CD4-positive, alpha-beta T cell (primary cell): ENCODE data around the gene CD300A. TPM values are rescaled to one million over a fixed set of nuclear protein-coding genes. Genes with fewer than 3 reads are reported as not detected.

Experiments used
- ATAC-seq: fragments of 200-7000 bp; cut with Tn5 transposase; one replicate; pipeline ENCODE4 v1.10.0; 2022; ENCODE audit warnings: mild to moderate bottlenecking; ENCODE audit not compliant: poor library complexity
- CTCF ChIA-PET: fragments of 350-600 bp; sonication (Branson Sonifier 250); formaldehyde crosslinking; loops from one replicate; lab custom pipeline; 2021; ENCODE audit warnings: antibody characterized with exemption, inconsistent platforms; lab: Charles Lee
- POLR2A ChIA-PET: fragments of 350-600 bp; sonication (Branson Sonifier 250); formaldehyde crosslinking; loops from one replicate; lab custom pipeline; 2021; ENCODE audit warnings: antibody characterized with exemption, inconsistent platforms; lab: Charles Lee
- DNase-seq, 14 experiments: peaks; one replicate each; pipeline ENCODE4 v3.0.0-alpha.2; 2013 to 2020; ENCODE audit warnings: mixed read lengths in 2 of 14
- H3K27ac ChIP-seq, 2 donors: one replicate each; pipeline versions ENCODE4 v1.5.1 to v1.7.0; 2013; ENCODE audit warnings: low read length in 2 of 2, low read depth in 1 of 2, mild to moderate bottlenecking in 1 of 2
- H3K27me3 ChIP-seq, 2 experiments: 1 replicate in 1 of 2; 2 replicates in 1 of 2; pipeline versions ENCODE4 v1.6.1 to v1.7.0; 2013; ENCODE audit warnings: low read length in 2 of 2, control low read depth in 1 of 2, mild to moderate bottlenecking in 1 of 2, moderate library complexity in 1 of 2; ENCODE audit not compliant: insufficient read depth in 2 of 2, control insufficient read depth in 1 of 2
- H3K36me3 ChIP-seq: one replicate; pipeline ENCODE4 v1.6.1; 2013; ENCODE audit warnings: low read length, control low read depth; ENCODE audit not compliant: insufficient read depth
- H3K4me1 ChIP-seq: one replicate; pipeline ENCODE4 v1.6.1; 2013; ENCODE audit warnings: low read length, control low read depth; ENCODE audit not compliant: insufficient read depth
- H3K4me3 ChIP-seq: one replicate; pipeline ENCODE4 v1.5.1; 2013; ENCODE audit warnings: mild to moderate bottlenecking, low read length, moderate library complexity
- H3K9me3 ChIP-seq, 2 experiments: 1 replicate in 1 of 2; 2 replicates in 1 of 2; pipeline versions ENCODE4 v1.6.1 to v1.7.0; 2013; ENCODE audit warnings: low read length in 2 of 2, mild to moderate bottlenecking in 2 of 2, control low read depth in 1 of 2, moderate library complexity in 1 of 2; ENCODE audit not compliant: control insufficient read depth in 1 of 2, insufficient read depth in 1 of 2
- H3K27ac Mint-ChIP-seq: one replicate; pipeline ENCODE4 v1.8.0; 2020; ENCODE audit warnings: mixed read lengths
- H3K27me3 Mint-ChIP-seq: one replicate; pipeline ENCODE4 v1.8.0; 2021; ENCODE audit warnings: mixed read lengths
- H3K36me3 Mint-ChIP-seq: one replicate; pipeline ENCODE4 v1.8.0; 2021; ENCODE audit warnings: low read depth, mixed read lengths
- H3K4me1 Mint-ChIP-seq: one replicate; pipeline ENCODE4 v1.8.0; 2021; ENCODE audit warnings: low read depth, mixed read lengths
- H3K4me3 Mint-ChIP-seq: one replicate; pipeline ENCODE4 v1.8.0; 2020; ENCODE audit warnings: mild to moderate bottlenecking, mixed read lengths
- H3K9me3 Mint-ChIP-seq: one replicate; pipeline ENCODE4 v1.8.0; 2020; ENCODE audit warnings: mixed read lengths
- intact Hi-C, 2 experiments: fragments of 100-400 bp; cut with DNase I in 1 of 2; cut with micrococcal nuclease in 1 of 2; formaldehyde crosslinking; loops; one replicate each; pipeline versions ENCODE4 v1.15.1 to v1.9.0; 2023 to 2025; cut with DNase I, micrococcal nuclease
- total RNA-seq, 174 experiments: library from RNA in 2 of 174; stranded (reverse) in 2 of 174; gene quantifications; one replicate each; pipeline ENCODE4 v1.2.3 and lab custom pipeline; 2021 to 2026
- TF ChIP-seq, protein P1 (sequence below): fragments of 200-600 bp; IDR thresholded peaks from one replicate; pipeline ENCODE4 v1.8.0; 2022; ENCODE audit warnings: antibody characterized with exemption, mild to moderate bottlenecking

Gene CD300A
- total RNA-seq, 2 experiments from 2014 or later, result 1.8 to 2.6 TPM

DNA sequence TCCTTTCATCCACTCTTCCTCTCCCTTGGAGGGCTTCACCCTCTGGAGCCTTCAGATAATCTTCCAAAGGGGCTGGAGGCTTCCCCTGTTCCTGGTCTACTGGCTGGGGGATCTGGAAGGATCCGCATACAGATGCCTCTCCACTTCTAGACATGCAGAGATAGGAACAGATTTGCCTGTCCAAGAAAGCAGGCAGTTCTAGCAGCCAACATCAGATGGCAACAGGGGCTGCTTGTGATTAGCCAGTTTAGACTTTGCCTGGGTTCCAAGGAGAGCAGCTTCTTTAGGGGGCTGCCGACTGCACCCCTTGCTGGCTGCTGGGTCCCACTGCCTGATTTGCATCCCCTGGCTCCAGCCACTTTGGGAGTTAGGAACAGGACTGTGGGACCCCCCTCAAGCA, 6.2 kb upstream of the CD300A start:
- peaks cover 73% of the 10 kb centered on the region for H3K4me1 ChIP-seq
- H3K9me3 ChIP-seq, result no peaks in the 10 kb centered on the region
- TF ChIP-seq, protein P1, sequence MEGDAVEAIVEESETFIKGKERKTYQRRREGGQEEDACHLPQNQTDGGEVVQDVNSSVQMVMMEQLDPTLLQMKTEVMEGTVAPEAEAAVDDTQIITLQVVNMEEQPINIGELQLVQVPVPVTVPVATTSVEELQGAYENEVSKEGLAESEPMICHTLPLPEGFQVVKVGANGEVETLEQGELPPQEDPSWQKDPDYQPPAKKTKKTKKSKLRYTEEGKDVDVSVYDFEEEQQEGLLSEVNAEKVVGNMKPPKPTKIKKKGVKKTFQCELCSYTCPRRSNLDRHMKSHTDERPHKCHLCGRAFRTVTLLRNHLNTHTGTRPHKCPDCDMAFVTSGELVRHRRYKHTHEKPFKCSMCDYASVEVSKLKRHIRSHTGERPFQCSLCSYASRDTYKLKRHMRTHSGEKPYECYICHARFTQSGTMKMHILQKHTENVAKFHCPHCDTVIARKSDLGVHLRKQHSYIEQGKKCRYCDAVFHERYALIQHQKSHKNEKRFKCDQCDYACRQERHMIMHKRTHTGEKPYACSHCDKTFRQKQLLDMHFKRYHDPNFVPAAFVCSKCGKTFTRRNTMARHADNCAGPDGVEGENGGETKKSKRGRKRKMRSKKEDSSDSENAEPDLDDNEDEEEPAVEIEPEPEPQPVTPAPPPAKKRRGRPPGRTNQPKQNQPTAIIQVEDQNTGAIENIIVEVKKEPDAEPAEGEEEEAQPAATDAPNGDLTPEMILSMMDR, result no peak
- no peak for ATAC-seq
- H3K27ac Mint-ChIP-seq, result no peak overlapping the region
- H3K4me3 Mint-ChIP-seq, result no peak overlapping the region
- H3K36me3 ChIP-seq, result no peaks in the 10 kb centered on the region
- peaks cover 22% of the 10 kb centered on the region for H3K4me1 Mint-ChIP-seq
- no peaks in the 10 kb centered on the region for H3K27me3 Mint-ChIP-seq
- no peak overlapping the region for H3K4me3 ChIP-seq
- no peak overlapping the region for H3K27ac ChIP-seq
- no peaks in the 10 kb centered on the region for H3K36me3 Mint-ChIP-seq
- no peaks in the 10 kb centered on the region for H3K9me3 Mint-ChIP-seq
- ChIA-PET POLR2A (no interaction called here), CTCF (no interaction called here)
- no peaks in the 10 kb centered on the region for H3K27me3 ChIP-seq
- DNase-seq, result no peak
- intact Hi-C loops, result no loop called here

DNA sequence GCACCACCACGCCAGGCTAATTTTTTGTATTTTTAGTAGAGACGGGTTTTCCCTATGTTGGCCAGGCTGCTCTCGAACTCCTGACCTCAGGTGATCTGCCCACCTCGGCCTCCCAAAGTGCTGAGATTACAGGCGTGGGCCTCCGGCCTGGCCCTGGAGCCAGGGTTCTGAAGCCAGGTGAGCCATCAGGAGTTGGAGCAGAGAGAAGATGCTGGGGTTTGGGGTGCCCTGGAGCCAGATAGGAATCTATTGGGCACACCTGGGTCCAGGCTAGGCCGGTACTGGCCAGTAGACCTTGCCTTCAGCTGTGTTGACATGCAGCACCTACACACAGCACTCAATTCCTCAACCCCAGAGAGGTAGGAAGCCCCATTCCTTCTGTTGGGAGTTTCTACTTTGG, 5.4 kb upstream of the CD300A start:
- Mint-ChIP-seq H3K9me3 (no peaks in the 10 kb centered on the region), H3K4me1 (peaks cover 22% of the 10 kb centered on the region), H3K27ac (no peak overlapping the region), H3K4me3 (no peak overlapping the region), H3K36me3 (no peaks in the 10 kb centered on the region), H3K27me3 (no peaks in the 10 kb centered on the region)
- ATAC-seq (no peak), DNase-seq (no peak)
- ChIA-PET POLR2A (no interaction called here), CTCF (no interaction called here)
- intact Hi-C loops, result no loop called here
- peaks cover 81% of the 10 kb centered on the region for H3K4me1 ChIP-seq
- TF ChIP-seq, protein P1, result no peak
- no peaks in the 10 kb centered on the region for H3K9me3 ChIP-seq
- no peak overlapping the region for H3K27ac ChIP-seq
- H3K27me3 ChIP-seq, result no peaks in the 10 kb centered on the region
- H3K4me3 ChIP-seq, result no peak overlapping the region
- H3K36me3 ChIP-seq, result no peaks in the 10 kb centered on the region

DNA sequence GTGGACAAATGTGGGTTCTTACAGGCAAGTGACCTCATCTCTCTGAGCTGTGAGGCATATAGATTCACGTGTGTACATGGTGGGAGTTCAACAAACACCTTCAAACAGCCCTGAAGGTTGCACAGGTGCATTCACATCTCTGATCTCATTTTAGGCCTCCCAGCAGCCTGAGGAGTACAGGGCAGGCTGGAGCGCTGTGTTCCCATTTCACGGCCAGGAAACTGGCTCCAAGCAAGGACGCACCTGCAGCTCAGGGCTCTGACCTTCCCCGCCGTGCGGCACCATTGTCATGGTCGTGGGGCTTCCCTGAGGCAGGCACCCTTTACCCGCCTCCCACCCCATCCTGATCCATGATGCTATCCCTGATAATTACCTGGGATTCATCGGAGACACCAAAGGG, 4.8 kb upstream of the CD300A start:
- H3K4me1 Mint-ChIP-seq, result peaks cover 22% of the 10 kb centered on the region
- ATAC-seq (no peak), DNase-seq (no peak)
- no peaks in the 10 kb centered on the region for H3K36me3 Mint-ChIP-seq
- Histone ChIP-seq H3K27ac (no peak overlapping the region), H3K27me3 (no peaks in the 10 kb centered on the region), H3K36me3 (no peaks in the 10 kb centered on the region), H3K4me1 (peaks cover 87% of the 10 kb centered on the region), H3K4me3 (no peak overlapping the region), H3K9me3 (no peaks in the 10 kb centered on the region)
- H3K4me3 Mint-ChIP-seq, result no peak overlapping the region
- CTCF ChIA-PET, result no interaction called here
- H3K27ac Mint-ChIP-seq, result no peak overlapping the region
- TF ChIP-seq, protein P1, result no peak
- intact Hi-C loops, result no loop called here
- no peaks in the 10 kb centered on the region for H3K27me3 Mint-ChIP-seq
- POLR2A ChIA-PET, result no interaction called here
- no peaks in the 10 kb centered on the region for H3K9me3 Mint-ChIP-seq
